ENCODE data around the gene PRRT1.
"Not testable (repeated sequence)": the region's sequence is repeated elsewhere in the genome, so short reads cannot be mapped to it uniquely, and the experiment has no call there.

PRRT1 gene

DNA sequence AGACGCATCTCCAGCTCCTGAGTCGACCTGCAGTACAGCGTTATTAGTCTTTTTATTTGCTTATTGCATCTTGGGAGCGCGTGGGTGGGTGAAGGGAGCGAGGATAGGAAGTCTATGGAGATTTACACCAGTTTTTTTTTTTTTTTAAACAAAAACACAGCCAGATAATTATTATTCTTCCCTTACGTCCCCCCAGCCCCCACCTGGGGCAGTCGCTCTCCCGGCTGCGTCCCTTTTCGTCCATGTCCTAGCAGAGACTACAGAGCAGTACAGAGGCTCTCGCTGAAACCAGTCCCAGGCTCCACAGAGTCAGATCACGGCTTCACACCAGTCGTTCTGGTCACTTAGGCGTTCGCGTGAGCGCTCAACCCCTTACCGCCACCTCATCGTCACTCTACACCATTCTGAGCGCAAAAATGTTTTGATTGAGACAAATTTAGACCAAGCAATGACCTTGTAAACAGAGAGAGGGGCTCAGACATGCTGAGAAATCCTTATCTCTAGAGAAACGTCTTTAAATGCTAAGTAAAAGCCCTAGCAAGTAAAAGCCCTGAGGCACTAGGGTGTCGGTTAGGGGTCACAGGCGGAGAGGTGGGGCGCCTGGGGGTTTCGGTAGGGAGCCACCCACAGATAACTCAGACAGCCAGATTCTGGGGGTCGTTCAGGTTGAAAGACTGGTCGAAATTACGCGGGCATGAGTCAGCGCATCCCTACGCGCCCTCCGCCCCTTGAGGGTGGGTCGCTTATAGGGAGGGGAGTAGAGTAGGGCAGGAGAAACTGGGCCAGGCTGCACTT lies 1.2 kb upstream of the PRRT1 start:
- Histone ChIP-seq H3K4me1 (ENCODE audit: control insufficient read depth, insufficient read depth, low read length) (peaks cover 28% of the 10 kb centered on the region), H3K27me3 (ENCODE audit: control insufficient read depth, insufficient read depth, low read length) (peaks cover 16% of the 10 kb centered on the region)

DNA sequence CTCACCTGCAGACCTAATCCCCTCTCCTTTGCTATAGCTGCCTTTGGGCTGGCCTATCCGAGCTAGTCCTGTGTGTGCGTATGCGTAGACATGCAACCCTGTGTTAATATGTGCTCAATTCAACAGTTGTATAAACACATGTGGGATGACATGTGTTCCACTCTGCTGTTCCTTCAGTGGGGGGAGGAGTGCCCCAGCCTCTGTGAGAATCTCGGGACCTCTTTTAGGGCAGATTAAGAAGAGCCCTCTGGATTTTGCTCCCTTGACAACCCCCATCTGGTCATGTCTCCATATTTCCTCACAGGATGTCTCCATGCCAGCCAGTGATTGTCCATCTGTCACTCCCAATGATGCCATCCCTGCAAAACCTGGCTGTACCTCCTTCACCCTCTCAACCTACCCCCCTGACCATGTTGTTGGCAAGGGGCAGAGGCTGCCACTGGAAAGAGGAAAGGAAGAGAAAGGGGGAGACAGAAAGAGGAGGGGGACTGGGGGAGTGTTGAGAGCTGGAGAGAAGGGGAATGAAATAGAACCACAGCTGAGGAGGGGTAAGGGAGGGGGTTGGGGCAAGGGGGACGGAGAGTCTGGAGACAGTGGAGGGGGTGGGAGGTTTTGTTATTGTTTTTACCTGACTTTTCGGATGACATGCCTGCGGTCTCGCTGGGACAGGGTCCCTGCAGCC lies 417 bp downstream of the PRRT1 start:
- H3K27me3 ChIP-seq (ENCODE audit: control insufficient read depth, insufficient read depth, low read length) = peaks cover 29% of the 10 kb centered on the region
- no peak overlapping the region for H3K9ac ChIP-seq (ENCODE audit: low read depth, low read length)
- no peaks in the 10 kb centered on the region for H3K9me3 ChIP-seq (replicated peaks; ENCODE audit: low read length)
- H3K4me3 ChIP-seq (ENCODE audit: low read length) = no peak overlapping the region
- peaks cover 3% of the 10 kb centered on the region for H3K36me3 ChIP-seq (ENCODE audit: insufficient read depth, low read length)
- no peak overlapping the region for H3K4me2 ChIP-seq (ENCODE audit: low read length)
- H3K4me1 ChIP-seq (ENCODE audit: control insufficient read depth, insufficient read depth, low read length) = peaks cover 28% of the 10 kb centered on the region

More for the DNA sequence above, 1.2 kb upstream of the PRRT1 start:
- Histone ChIP-seq H3K36me3 (ENCODE audit: insufficient read depth, low read length) (peaks cover 11% of the 10 kb centered on the region), H3K4me2 (ENCODE audit: low read length) (peak overlapping the region; percentile 94), H3K9me3 (replicated peaks; ENCODE audit: low read length) (no peaks in the 10 kb centered on the region), H3K4me3 (ENCODE audit: low read length) (peak overlapping the region; percentile 86), H3K9ac (ENCODE audit: low read depth, low read length) (peak overlapping the region; percentile 82)

- Histone ChIP-seq H3K4me1 (ENCODE audit: control insufficient read depth, insufficient read depth, low read length) (peaks cover 25% of the 10 kb centered on the region), H3K27me3 (ENCODE audit: control insufficient read depth, insufficient read depth, low read length) (peaks cover 35% of the 10 kb centered on the region), H3K9ac (ENCODE audit: low read depth, low read length) (no peak overlapping the region), H3K4me2 (ENCODE audit: low read length) (no peak overlapping the region), H3K9me3 (replicated peaks; ENCODE audit: low read length) (no peaks in the 10 kb centered on the region), H3K4me3 (ENCODE audit: low read length) (no peak overlapping the region), H3K36me3 (ENCODE audit: insufficient read depth, low read length) (no peaks in the 10 kb centered on the region)
These were observed 1.5 kb downstream of the PRRT1 start for GRCh38 chr6:32149932-32150870.

DNA sequence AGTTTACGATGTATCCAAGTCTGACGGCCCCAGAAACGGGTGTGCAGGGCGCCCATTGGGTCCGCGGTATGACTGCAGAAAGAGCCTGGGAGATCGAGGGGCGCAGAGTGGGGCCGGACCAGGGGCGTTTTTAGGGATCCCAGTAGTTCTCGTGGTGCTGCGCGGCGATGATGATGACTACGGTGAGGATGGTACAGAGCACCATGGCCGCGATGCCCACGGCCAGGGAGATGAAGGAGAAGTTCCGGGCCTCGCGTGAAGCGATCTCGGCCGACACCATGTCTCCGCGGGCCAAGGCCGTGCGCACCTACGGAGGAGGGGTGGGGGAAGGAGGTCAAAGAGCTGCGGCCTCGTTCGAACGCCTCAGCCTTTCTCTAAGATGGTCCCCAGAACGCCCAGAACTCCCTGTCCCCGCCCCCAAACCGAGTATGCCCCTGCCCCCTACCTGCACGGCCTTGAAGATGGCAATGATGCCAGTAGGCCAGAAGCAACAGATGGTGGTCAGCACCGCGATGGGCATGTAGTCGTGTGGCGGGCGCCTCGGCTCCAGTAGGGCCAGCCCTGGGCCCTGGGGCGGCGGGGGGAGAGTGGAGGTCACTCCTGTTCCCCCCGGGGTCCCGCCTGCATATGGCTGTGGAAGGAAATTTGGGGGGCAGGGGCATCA lies 2.5 kb downstream of the PRRT1 start:
- Histone ChIP-seq H3K4me3 (ENCODE audit: low read length) (no peak overlapping the region), H3K27me3 (ENCODE audit: control insufficient read depth, insufficient read depth, low read length) (peaks cover 40% of the 10 kb centered on the region), H3K9me3 (replicated peaks; ENCODE audit: low read length) (no peaks in the 10 kb centered on the region), H3K4me2 (ENCODE audit: low read length) (no peak overlapping the region), H3K36me3 (ENCODE audit: insufficient read depth, low read length) (no peaks in the 10 kb centered on the region), H3K9ac (ENCODE audit: low read depth, low read length) (no peak overlapping the region), H3K4me1 (ENCODE audit: control insufficient read depth, insufficient read depth, low read length) (peaks cover 19% of the 10 kb centered on the region)

- Histone ChIP-seq H3K4me2 (ENCODE audit: low read length) (no peak overlapping the region), H3K27me3 (ENCODE audit: control insufficient read depth, insufficient read depth, low read length) (peaks cover 40% of the 10 kb centered on the region), H3K9ac (ENCODE audit: low read depth, low read length) (no peak overlapping the region), H3K4me3 (ENCODE audit: low read length) (no peak overlapping the region), H3K36me3 (ENCODE audit: insufficient read depth, low read length) (no peaks in the 10 kb centered on the region), H3K9me3 (replicated peaks; ENCODE audit: low read length) (no peaks in the 10 kb centered on the region), H3K4me1 (ENCODE audit: control insufficient read depth, insufficient read depth, low read length) (peaks cover 16% of the 10 kb centered on the region)
These were observed 3.2 kb downstream of the PRRT1 start for GRCh38 chr6:32148289-32149091.

- Histone ChIP-seq H3K27me3 (ENCODE audit: control insufficient read depth, insufficient read depth, low read length) (peaks cover 40% of the 10 kb centered on the region), H3K9me3 (replicated peaks; ENCODE audit: low read length) (no peaks in the 10 kb centered on the region), H3K4me3 (ENCODE audit: low read length) (no peak overlapping the region), H3K36me3 (ENCODE audit: insufficient read depth, low read length) (no peaks in the 10 kb centered on the region), H3K4me1 (ENCODE audit: control insufficient read depth, insufficient read depth, low read length) (peaks cover 6% of the 10 kb centered on the region), H3K9ac (ENCODE audit: low read depth, low read length) (no peak overlapping the region), H3K4me2 (ENCODE audit: low read length) (no peak overlapping the region)
These were observed 4.2 kb downstream of the PRRT1 start for GRCh38 chr6:32147401-32148132.

GRCh38 chr6:32146687-32147086 lies 5.1 kb downstream of the PRRT1 start:
- Histone ChIP-seq H3K27me3 (ENCODE audit: control insufficient read depth, insufficient read depth, low read length) (peaks cover 47% of the 10 kb centered on the region), H3K4me3 (ENCODE audit: low read length) (no peak overlapping the region), H3K4me2 (ENCODE audit: low read length) (no peak overlapping the region), H3K9ac (ENCODE audit: low read depth, low read length) (no peak overlapping the region), H3K9me3 (replicated peaks; ENCODE audit: low read length) (no peaks in the 10 kb centered on the region), H3K4me1 (ENCODE audit: control insufficient read depth, insufficient read depth, low read length) (no peaks in the 10 kb centered on the region), H3K36me3 (ENCODE audit: insufficient read depth, low read length) (no peaks in the 10 kb centered on the region)

- Histone ChIP-seq H3K9me3 (replicated peaks; ENCODE audit: low read length) (no peaks in the 10 kb centered on the region), H3K27me3 (ENCODE audit: control insufficient read depth, insufficient read depth, low read length) (peaks cover 50% of the 10 kb centered on the region), H3K4me2 (ENCODE audit: low read length) (no peak overlapping the region), H3K4me3 (ENCODE audit: low read length) (no peak overlapping the region), H3K36me3 (ENCODE audit: insufficient read depth, low read length) (no peaks in the 10 kb centered on the region), H3K4me1 (ENCODE audit: control insufficient read depth, insufficient read depth, low read length) (no peaks in the 10 kb centered on the region), H3K9ac (ENCODE audit: low read depth, low read length) (no peak overlapping the region)
These were observed 5.5 kb downstream of the PRRT1 start for GRCh38 chr6:32146287-32146686.

DNA sequence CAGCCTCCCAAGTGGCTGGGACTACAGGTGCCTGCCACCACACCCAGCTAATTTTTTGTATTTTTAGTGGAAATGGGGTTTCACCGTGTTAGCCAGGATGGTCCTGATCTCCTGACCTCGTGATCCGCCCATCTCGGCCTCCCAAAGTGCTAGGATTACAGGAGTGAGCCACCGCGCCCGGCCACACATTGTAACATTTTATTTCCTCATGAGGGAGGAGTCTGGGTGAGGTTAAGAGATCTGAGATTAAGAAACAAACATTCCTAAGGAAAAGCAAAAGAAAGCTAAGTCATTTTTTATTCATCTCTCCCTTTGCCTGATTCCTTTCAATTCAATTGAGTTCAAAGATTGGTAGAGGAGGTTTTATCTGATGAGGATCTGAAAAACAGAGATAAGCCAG lies 7.5 kb downstream of the PRRT1 start:
- H3K36me3 ChIP-seq (ENCODE audit: insufficient read depth, low read length); H3K9ac ChIP-seq (ENCODE audit: low read depth, low read length); H3K4me2 ChIP-seq (ENCODE audit: low read length); H3K4me3 ChIP-seq (ENCODE audit: low read length); H3K4me1 ChIP-seq (ENCODE audit: control insufficient read depth, insufficient read depth, low read length); H3K9me3 ChIP-seq (replicated peaks; ENCODE audit: low read length): not testable (repeated sequence)
- H3K27me3 ChIP-seq (ENCODE audit: control insufficient read depth, insufficient read depth, low read length) = peaks cover 45% of the 10 kb centered on the region

DNA sequence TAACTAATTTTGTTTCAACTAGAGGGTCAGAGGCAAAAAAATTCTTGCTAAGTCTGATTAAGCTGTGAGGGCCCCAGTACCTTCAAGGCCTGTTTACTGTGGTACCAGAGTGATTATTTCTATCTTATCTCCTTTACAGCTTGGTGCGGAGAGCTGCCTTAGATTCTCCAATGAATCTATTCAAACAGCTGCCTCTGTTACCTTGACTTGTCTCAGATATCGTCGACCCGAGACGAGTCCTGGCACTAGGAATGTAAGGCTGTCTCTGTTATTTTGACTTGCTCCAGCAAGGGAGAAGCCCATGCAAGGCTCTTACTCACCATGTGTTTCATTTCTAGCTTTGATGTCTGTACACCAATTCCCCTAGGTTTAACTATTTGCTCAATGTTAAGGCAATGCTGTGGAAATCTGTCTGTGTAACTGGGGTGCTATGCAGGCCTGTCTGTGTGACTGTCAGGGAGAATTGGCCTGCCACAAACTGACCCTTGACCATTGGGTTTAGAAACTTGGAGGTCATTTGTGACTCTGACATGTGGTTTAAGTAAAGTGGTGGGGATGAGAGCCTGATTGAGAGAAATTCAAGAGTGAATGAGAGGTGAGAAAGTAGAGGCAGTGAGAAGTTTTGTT lies 11.2 kb downstream of the PRRT1 start:
- H3K4me3 ChIP-seq (ENCODE audit: low read length) = no peak overlapping the region
- H3K27me3 ChIP-seq (ENCODE audit: control insufficient read depth, insufficient read depth, low read length) = peaks cover 25% of the 10 kb centered on the region
- no peak overlapping the region for H3K4me2 ChIP-seq (ENCODE audit: low read length)
- H3K9ac ChIP-seq (ENCODE audit: low read depth, low read length) = no peak overlapping the region
- no peaks in the 10 kb centered on the region for H3K9me3 ChIP-seq (replicated peaks; ENCODE audit: low read length)
- no peaks in the 10 kb centered on the region for H3K36me3 ChIP-seq (ENCODE audit: insufficient read depth, low read length)
- H3K4me1 ChIP-seq (ENCODE audit: control insufficient read depth, insufficient read depth, low read length) = no peaks in the 10 kb centered on the region
